ENCODE measurements around the gene MYOZ3.

- TF ChIP-seq CTCF (IDR thresholded peaks at IDR 0.05; ENCODE audit: low read depth, low read length) (no peak), EZH2phosphoT487 (IDR thresholded peaks at IDR 0.05; ENCODE audit: low read depth) (no peak)
Measured at GRCh38 chr5:150645070-150645700, 15.9 kb upstream of the MYOZ3 start.

Measured in OCI-LY3 (cell line).